WERI-Rb-1 (cell line): Measurements from ENCODE around the gene SLC9A1.

Source experiments
- DNase-seq: peaks from one replicate; pipeline ENCODE4 v3.0.0-alpha.2; 2020
- H3K27ac ChIP-seq: fragments of 250-450 bp; sonication (Bioruptor Pico); 2 replicates; pipeline ENCODE4 v1.5.1; 2020; ENCODE audit warnings: mild to moderate bottlenecking, moderate library complexity
- H3K27me3 ChIP-seq: fragments of 250-450 bp; sonication (Bioruptor Pico); 2 replicates; pipeline ENCODE4 v1.5.1; 2021; ENCODE audit warnings: mild to moderate bottlenecking, low read depth, moderate library complexity; ENCODE audit not compliant: insufficient read depth, severe bottlenecking
- H3K36me3 ChIP-seq: fragments of 250-450 bp; sonication (Bioruptor Pico); 2 replicates; pipeline ENCODE4 v1.5.1; 2020; ENCODE audit warnings: mild to moderate bottlenecking, moderate library complexity
- H3K4me3 ChIP-seq: 2 replicates; pipeline ENCODE4 v1.5.1; 2011; ENCODE audit warnings: low read depth, mild to moderate bottlenecking, control low read depth, low read length
- H3K9me3 ChIP-seq: fragments of 250-450 bp; sonication (Bioruptor Pico); 2 replicates; pipeline ENCODE4 v1.5.1; 2021; ENCODE audit warnings: mild to moderate bottlenecking, moderate library complexity; ENCODE audit not compliant: severe bottlenecking
- TF ChIP-seq, protein P1 (sequence below): IDR thresholded peaks from 2 replicates; pipeline ENCODE4 v1.5.1; 2011; ENCODE audit warnings: low read depth, mild to moderate bottlenecking, control low read depth, inconsistent platforms, low read length

SLC9A1 gene

DNA sequence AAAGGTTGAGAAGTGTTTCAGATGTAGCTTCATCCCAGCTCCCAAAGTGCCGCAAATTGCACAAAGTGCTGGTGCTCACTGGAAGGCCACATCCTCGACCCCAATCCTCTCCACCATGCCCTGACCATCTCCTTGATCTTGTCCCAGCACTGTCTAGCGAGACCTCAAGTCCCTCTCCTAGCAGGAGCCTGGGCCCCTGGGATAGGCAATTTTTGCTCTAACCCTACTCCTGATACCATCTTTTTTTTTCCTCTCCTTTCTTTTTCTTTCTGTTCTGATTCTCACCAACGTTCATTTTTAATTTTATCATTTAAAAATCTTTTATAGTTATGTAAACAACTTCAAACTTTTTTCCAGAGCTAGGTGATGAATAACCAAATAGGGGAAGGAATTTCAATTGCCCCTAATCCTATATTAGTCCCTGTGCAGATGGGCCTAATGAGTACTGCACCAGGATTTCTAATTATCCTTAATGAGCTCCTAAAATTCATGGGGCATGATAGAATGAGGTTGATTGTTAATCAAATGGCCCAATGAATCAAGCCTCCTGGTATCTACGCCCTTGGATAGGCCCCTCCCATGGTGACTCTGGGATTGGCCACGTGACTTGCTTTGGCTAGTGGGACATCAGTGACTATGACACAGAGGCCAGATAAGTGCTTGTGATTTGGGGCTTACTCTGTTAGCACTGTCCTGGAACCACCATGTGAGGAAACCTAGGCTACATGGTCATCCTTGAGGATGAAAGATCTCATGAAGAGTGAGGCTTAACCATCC, 100.8 kb downstream of the SLC9A1 start:
- H3K9me3 ChIP-seq = no peaks in the 10 kb centered on the region
- no peaks in the 10 kb centered on the region for H3K36me3 ChIP-seq
- no peak for DNase-seq
- TF ChIP-seq, protein P1, sequence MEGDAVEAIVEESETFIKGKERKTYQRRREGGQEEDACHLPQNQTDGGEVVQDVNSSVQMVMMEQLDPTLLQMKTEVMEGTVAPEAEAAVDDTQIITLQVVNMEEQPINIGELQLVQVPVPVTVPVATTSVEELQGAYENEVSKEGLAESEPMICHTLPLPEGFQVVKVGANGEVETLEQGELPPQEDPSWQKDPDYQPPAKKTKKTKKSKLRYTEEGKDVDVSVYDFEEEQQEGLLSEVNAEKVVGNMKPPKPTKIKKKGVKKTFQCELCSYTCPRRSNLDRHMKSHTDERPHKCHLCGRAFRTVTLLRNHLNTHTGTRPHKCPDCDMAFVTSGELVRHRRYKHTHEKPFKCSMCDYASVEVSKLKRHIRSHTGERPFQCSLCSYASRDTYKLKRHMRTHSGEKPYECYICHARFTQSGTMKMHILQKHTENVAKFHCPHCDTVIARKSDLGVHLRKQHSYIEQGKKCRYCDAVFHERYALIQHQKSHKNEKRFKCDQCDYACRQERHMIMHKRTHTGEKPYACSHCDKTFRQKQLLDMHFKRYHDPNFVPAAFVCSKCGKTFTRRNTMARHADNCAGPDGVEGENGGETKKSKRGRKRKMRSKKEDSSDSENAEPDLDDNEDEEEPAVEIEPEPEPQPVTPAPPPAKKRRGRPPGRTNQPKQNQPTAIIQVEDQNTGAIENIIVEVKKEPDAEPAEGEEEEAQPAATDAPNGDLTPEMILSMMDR = no peak
- no peak overlapping the region for H3K27ac ChIP-seq
- H3K4me3 ChIP-seq = no peak overlapping the region
- H3K27me3 ChIP-seq = no peaks in the 10 kb centered on the region

DNA sequence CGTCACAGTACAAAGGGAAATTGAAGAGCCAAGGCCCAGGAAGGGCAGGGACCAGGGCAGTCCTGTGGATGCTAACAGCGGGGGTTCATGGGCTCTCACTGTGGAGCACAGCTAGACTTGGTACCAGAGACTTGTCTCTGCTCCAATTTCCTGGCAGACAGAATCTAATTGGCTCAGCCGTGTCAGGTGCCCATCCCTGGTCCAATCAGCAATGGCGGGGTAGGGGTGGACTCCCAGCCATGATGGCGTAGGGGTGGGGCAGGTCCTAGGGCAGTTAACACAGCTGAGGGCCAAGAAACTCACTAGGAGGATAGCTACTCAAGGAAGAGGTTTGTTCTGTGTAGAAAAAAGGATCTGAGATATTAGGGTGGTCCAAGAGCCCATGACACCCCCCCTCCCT, 102.4 kb downstream of the SLC9A1 start:
- no peak overlapping the region for H3K27ac ChIP-seq
- no peaks in the 10 kb centered on the region for H3K27me3 ChIP-seq
- DNase-seq = no peak
- TF ChIP-seq, protein P1 = no peak
- no peaks in the 10 kb centered on the region for H3K9me3 ChIP-seq
- H3K36me3 ChIP-seq = no peaks in the 10 kb centered on the region
- H3K4me3 ChIP-seq = no peak overlapping the region

DNA sequence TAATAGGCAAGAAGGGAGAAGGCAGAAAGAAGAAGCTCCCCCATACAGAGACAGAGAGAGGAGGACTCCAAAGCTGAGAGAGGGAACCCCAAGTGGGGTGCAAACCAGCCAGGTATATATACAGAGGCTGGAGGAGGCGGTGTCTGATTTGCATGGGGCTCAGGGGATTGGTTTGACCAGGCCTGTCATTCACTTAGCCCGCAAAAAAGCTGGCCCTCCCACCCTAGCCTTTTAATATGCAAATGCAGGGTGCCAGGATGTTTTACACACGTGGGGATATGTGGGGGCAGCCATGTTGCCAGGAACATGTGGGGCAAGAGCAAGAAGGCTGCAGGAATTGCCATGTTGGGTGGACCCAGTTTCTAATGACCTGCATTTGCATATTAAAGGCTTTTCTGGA, 105.3 kb downstream of the SLC9A1 start:
- Histone ChIP-seq H3K4me3 (no peak overlapping the region), H3K36me3 (no peaks in the 10 kb centered on the region), H3K9me3 (no peaks in the 10 kb centered on the region), H3K27me3 (no peaks in the 10 kb centered on the region), H3K27ac (no peak overlapping the region)
- TF ChIP-seq, protein P1 = no peak
- DNase-seq = no peak

DNA sequence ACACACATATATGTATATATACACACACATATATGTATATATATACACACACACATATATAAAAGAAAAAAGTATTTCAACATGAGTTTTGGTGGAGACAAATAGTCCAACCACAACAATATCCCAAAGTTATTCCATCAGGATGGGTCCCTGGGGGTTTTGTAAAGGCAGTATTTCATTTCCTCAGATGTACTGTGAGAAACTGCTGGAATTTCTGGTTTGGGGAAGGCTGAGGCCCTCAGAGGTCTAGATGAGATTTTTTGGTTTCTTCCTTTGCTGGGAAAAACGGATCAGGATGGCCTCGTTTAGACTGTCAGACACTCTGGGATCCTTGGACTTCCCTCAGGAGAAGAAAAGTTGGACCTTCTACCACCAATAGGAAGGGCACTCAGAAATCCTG, 105.8 kb downstream of the SLC9A1 start:
- TF ChIP-seq, protein P1 = no peak
- H3K36me3 ChIP-seq = no peaks in the 10 kb centered on the region
- no peaks in the 10 kb centered on the region for H3K9me3 ChIP-seq
- no peak overlapping the region for H3K27ac ChIP-seq
- DNase-seq = no peak
- no peak overlapping the region for H3K4me3 ChIP-seq
- H3K27me3 ChIP-seq = no peaks in the 10 kb centered on the region
